Upper lobe of left lung (tissue), 4 donors: ENCODE data around the gene DCAF8.

ENCODE experiments used
- EP300 ChIP-seq, 4 donors: sonication (generic); formaldehyde crosslinking; IDR thresholded peaks; one replicate each; pipeline ENCODE4 v1.5.1; 2017; ENCODE audit warnings: antibody characterized with exemption in 4 of 4, control low read depth in 2 of 4
- POLR2A ChIP-seq, 4 donors: fragments of 450-650 bp; IDR thresholded peaks; one replicate each; pipeline ENCODE4 v1.5.1; 2016 to 2017; ENCODE audit warnings: antibody characterized with exemption in 4 of 4, mild to moderate bottlenecking in 2 of 4

DNA sequence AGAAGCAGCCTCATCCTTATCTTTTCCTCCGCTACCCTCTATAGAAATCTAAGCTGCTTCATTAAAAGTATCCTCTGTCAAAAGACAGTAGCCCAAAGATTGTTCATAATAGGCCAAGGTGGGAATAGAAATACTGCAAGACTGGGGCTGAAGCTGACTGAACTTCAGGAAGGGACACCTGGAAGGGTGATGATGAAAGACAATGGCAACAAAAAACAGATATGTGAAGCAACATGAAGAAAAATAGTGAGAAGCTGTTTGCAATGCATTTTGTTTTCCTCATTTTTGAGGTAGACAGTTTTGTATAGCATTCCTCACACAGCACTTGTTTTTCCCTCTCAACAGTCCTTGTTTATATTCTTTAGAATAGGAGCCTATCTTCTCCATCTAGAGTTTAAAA is 16.9 kb downstream of the DCAF8 start:
- TF ChIP-seq EP300 (IDR thresholded peaks at IDR 0.05) (no peak), POLR2A (IDR thresholded peaks at IDR 0.05) (no peak)
